ENCODE measurements around the gene CCDC33.

Gene CCDC33

GRCh38 chr15:74381190-74381453 is 145.0 kb downstream of the CCDC33 start:
- no peak overlapping the region for H3K9ac ChIP-seq (ENCODE audit: low read length)
- no peak for TF ChIP-seq CTCF (IDR thresholded peaks at IDR 0.05; ENCODE audit: insufficient read depth, low read length, poor library complexity, severe bottlenecking)
- no peaks in the 10 kb centered on the region for H3K9me2 ChIP-seq (replicated peaks; ENCODE audit: insufficient read depth, low read length)

GRCh38 chr15:74381481-74381880 is 145.4 kb downstream of the CCDC33 start:
- Histone ChIP-seq H3K4me2 (ENCODE audit: low read depth, low read length, poor library complexity, severe bottlenecking) (no peak overlapping the region), H3K27me3 (ENCODE audit: low read length) (no peaks in the 10 kb centered on the region), H3K9me3 (ENCODE audit: insufficient read depth, low read length) (no peaks in the 10 kb centered on the region), H4K20me1 (ENCODE audit: low read depth, low read length) (no peaks in the 10 kb centered on the region), H3K36me3 (ENCODE audit: low read length) (no peaks in the 10 kb centered on the region), H3K4me3 (ENCODE audit: insufficient read depth, low read length, poor library complexity, severe bottlenecking) (no peak overlapping the region), H3K27ac (ENCODE audit: low read depth, low read length) (no peak overlapping the region), H3F3A (ENCODE audit: insufficient read depth) (peaks cover 5% of the 10 kb centered on the region; the same call in 1 of the 2 replicates), H3K79me2 (ENCODE audit: insufficient read depth, low read length) (no peaks in the 10 kb centered on the region), H3K9ac (ENCODE audit: low read length) (no peak overlapping the region), H3K9me2 (replicated peaks; ENCODE audit: insufficient read depth, low read length) (no peaks in the 10 kb centered on the region), H2AFZ (ENCODE audit: low read depth, low read length, severe bottlenecking) (no peak overlapping the region)
- TF ChIP-seq EZH2phosphoT487 (conservative IDR thresholded peaks at IDR 0.05; ENCODE audit: low read length) = no peak
- TF ChIP-seq CTCF (IDR thresholded peaks at IDR 0.05; ENCODE audit: insufficient read depth, low read length, poor library complexity, severe bottlenecking) = no peak

More at GRCh38 chr15:74381190-74381453, 145.0 kb downstream of the CCDC33 start:
- H3K4me2 ChIP-seq (ENCODE audit: low read depth, low read length, poor library complexity, severe bottlenecking) = no peak overlapping the region
- peaks cover 5% of the 10 kb centered on the region; the same call in 1 of the 2 replicates for H3F3A ChIP-seq (ENCODE audit: insufficient read depth)
- no peaks in the 10 kb centered on the region for H3K27me3 ChIP-seq (ENCODE audit: low read length)
- no peaks in the 10 kb centered on the region for H3K79me2 ChIP-seq (ENCODE audit: insufficient read depth, low read length)
- H3K9me3 ChIP-seq (ENCODE audit: insufficient read depth, low read length) = no peaks in the 10 kb centered on the region
- H4K20me1 ChIP-seq (ENCODE audit: low read depth, low read length) = no peaks in the 10 kb centered on the region
- no peaks in the 10 kb centered on the region for H3K36me3 ChIP-seq (ENCODE audit: low read length)
- H2AFZ ChIP-seq (ENCODE audit: low read depth, low read length, severe bottlenecking) = no peak overlapping the region
- no peak overlapping the region for H3K27ac ChIP-seq (ENCODE audit: low read depth, low read length)
- H3K4me3 ChIP-seq (ENCODE audit: insufficient read depth, low read length, poor library complexity, severe bottlenecking) = no peak overlapping the region

GRCh38 chr15:74382004-74382816 is 146.1 kb downstream of the CCDC33 start:
- Histone ChIP-seq H4K20me1 (ENCODE audit: low read depth, low read length) (no peaks in the 10 kb centered on the region), H3K4me2 (ENCODE audit: low read depth, low read length, poor library complexity, severe bottlenecking) (no peak overlapping the region), H3K9me3 (ENCODE audit: insufficient read depth, low read length) (no peaks in the 10 kb centered on the region), H2AFZ (ENCODE audit: low read depth, low read length, severe bottlenecking) (no peak overlapping the region), H3K36me3 (ENCODE audit: low read length) (no peaks in the 10 kb centered on the region), H3K27me3 (ENCODE audit: low read length) (no peaks in the 10 kb centered on the region), H3K4me3 (ENCODE audit: insufficient read depth, low read length, poor library complexity, severe bottlenecking) (no peak overlapping the region), H3K27ac (ENCODE audit: low read depth, low read length) (no peak overlapping the region), H3F3A (ENCODE audit: insufficient read depth) (peaks cover 5% of the 10 kb centered on the region; the same call in 1 of the 2 replicates), H3K9ac (ENCODE audit: low read length) (no peak overlapping the region), H3K79me2 (ENCODE audit: insufficient read depth, low read length) (no peaks in the 10 kb centered on the region), H3K9me2 (replicated peaks; ENCODE audit: insufficient read depth, low read length) (no peaks in the 10 kb centered on the region)
- TF ChIP-seq EZH2phosphoT487 (conservative IDR thresholded peaks at IDR 0.05; ENCODE audit: low read length) = no peak
- TF ChIP-seq CTCF (IDR thresholded peaks at IDR 0.05; ENCODE audit: insufficient read depth, low read length, poor library complexity, severe bottlenecking) = peak; percentile 96

Data from SU-DHL-6 (cell line).